Ishikawa (cell line): Measurements from ENCODE around the gene RBP3.

Experiments
- CREB1 ChIP-seq: IDR thresholded peaks from 2 replicates; pipeline ENCODE4 v1.6.1; 2012; ENCODE audit warnings: low read depth
- EGR1 ChIP-seq: IDR thresholded peaks from 2 replicates; pipeline ENCODE4 v1.6.1; 2012
- MAX ChIP-seq: IDR thresholded peaks from 2 replicates; pipeline ENCODE4 v1.6.1; 2012
- TAF1 ChIP-seq: IDR thresholded peaks from 2 replicates; pipeline ENCODE4 v1.6.1; 2012; ENCODE audit warnings: low read depth, mild to moderate bottlenecking
- TEAD4 ChIP-seq: IDR thresholded peaks from 2 replicates; pipeline ENCODE4 v1.6.1; 2012

- TF ChIP-seq CREB1: no peak
- no peak for TF ChIP-seq TEAD4
- no peak for TF ChIP-seq TAF1
- no peak for TF ChIP-seq MAX
- no peak for TF ChIP-seq EGR1
Measured at GRCh38 chr10:47300429-47300931, 47.7 kb upstream of the RBP3 start.
